Gastroesophageal sphincter (tissue), 3 donors: Measurements from ENCODE around the gene AMN1.

Source experiments
- EP300 ChIP-seq: sonication (generic); formaldehyde crosslinking; IDR thresholded peaks from one replicate; pipeline ENCODE4 v1.6.1; 2017; ENCODE audit warnings: antibody characterized with exemption, mild to moderate bottlenecking
- TF ChIP-seq, protein P1 (sequence below), 4 experiments: fragments of 200-600 bp in 2 of 4; fragments of 450-650 bp in 2 of 4; sonication (generic) in 1 of 4; IDR thresholded peaks; one replicate each; pipeline ENCODE4 v1.5.1; 2017 to 2019; ENCODE audit warnings: antibody characterized with exemption in 4 of 4, mild to moderate bottlenecking in 2 of 4, moderate library complexity in 2 of 4

GRCh38 chr12:31626270-31626995 is 102.4 kb downstream of the AMN1 start:
- TF ChIP-seq EP300: no peak
- TF ChIP-seq, protein P1, sequence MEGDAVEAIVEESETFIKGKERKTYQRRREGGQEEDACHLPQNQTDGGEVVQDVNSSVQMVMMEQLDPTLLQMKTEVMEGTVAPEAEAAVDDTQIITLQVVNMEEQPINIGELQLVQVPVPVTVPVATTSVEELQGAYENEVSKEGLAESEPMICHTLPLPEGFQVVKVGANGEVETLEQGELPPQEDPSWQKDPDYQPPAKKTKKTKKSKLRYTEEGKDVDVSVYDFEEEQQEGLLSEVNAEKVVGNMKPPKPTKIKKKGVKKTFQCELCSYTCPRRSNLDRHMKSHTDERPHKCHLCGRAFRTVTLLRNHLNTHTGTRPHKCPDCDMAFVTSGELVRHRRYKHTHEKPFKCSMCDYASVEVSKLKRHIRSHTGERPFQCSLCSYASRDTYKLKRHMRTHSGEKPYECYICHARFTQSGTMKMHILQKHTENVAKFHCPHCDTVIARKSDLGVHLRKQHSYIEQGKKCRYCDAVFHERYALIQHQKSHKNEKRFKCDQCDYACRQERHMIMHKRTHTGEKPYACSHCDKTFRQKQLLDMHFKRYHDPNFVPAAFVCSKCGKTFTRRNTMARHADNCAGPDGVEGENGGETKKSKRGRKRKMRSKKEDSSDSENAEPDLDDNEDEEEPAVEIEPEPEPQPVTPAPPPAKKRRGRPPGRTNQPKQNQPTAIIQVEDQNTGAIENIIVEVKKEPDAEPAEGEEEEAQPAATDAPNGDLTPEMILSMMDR (IDR thresholded peaks at IDR 0.05): no peak
